Glomerular endothelial cell (primary cell): Measurements from ENCODE around the gene RFTN2. TPM values are rescaled to one million over a fixed set of nuclear protein-coding genes. Genes with fewer than 3 reads are reported as not detected.
"Not testable (repeated sequence)": the region's sequence is repeated elsewhere in the genome, so short reads cannot be mapped to it uniquely, and the experiment has no call there.

ENCODE experiments used
- DNase-seq: peaks from one replicate; pipeline ENCODE4 v3.0.0-alpha.2; 2011; ENCODE audit warnings: low read depth, low spot score; ENCODE audit errors: extremely low read depth
- total RNA-seq: library from RNA; depleted of rRNA; stranded (reverse); fragments of >200 nt; gene quantifications from 2 replicates; pipeline ENCODE4 v1.2.3, GENCODE V29; 2015

RFTN2 gene
- total RNA-seq, 1 donor from 2014 or later, result 4.6 TPM

- DNase-seq, result peak; percentile 44
These were observed 118.9 kb downstream of the RFTN2 start for GRCh38 chr2:197556456-197556855.

- DNase-seq, result no peak
These were observed 119.9 kb downstream of the RFTN2 start for GRCh38 chr2:197555467-197555866.

GRCh38 chr2:197551260-197551659 lies 124.1 kb downstream of the RFTN2 start:
- not testable (repeated sequence) for DNase-seq

GRCh38 chr2:197548582-197548981 lies 126.8 kb downstream of the RFTN2 start:
- DNase-seq, result no peak

- DNase-seq, result no peak
These were observed 128.1 kb downstream of the RFTN2 start for GRCh38 chr2:197547163-197547900.

GRCh38 chr2:197543206-197543605 lies 132.2 kb downstream of the RFTN2 start:
- no peak for DNase-seq

- no peak for DNase-seq
These were observed 135.7 kb downstream of the RFTN2 start for GRCh38 chr2:197539734-197540133.

- DNase-seq, result no peak
These were observed 137.0 kb downstream of the RFTN2 start for GRCh38 chr2:197538412-197538811.

Other genes starting within 250 kb of the RFTN2 start
- gene SF3B1, start 240.6 kb downstream of the RFTN2 start, total RNA-seq, result 144 and 188 TPM in 2 replicates
- gene COQ10B, start 222.0 kb downstream of the RFTN2 start, total RNA-seq, result 30.9 and 35.1 TPM in 2 replicates
- 153 and 164 TPM in 2 replicates for gene HSPD1, start 175.7 kb downstream of the RFTN2 start, total RNA-seq
- 120 and 146 TPM in 2 replicates for gene HSPE1, start 175.2 kb downstream of the RFTN2 start, total RNA-seq
- 28.2 and 32.3 TPM in 2 replicates for gene MOB4, start 159.5 kb downstream of the RFTN2 start, total RNA-seq
- gene MARS2, start 29.8 kb upstream of the RFTN2 start, total RNA-seq, result 4.4 and 8.0 TPM in 2 replicates
- gene BOLL, start 109.7 kb upstream of the RFTN2 start, total RNA-seq, result not detected in 2 replicates
- 5.0 and 5.3 TPM in 2 replicates for gene PLCL1, start 129.0 kb upstream of the RFTN2 start, total RNA-seq